Neural cell (in vitro differentiated cells): ENCODE measurements around the gene ZNF831. TPM values are rescaled to one million over a fixed set of nuclear protein-coding genes. Genes with fewer than 3 reads are reported as not detected.

ENCODE experiments used
- H2AFZ ChIP-seq: fragments of 200-600, 300-800 bp; sonication (generic), shearing (Covaris generic); 2 replicates; pipeline ENCODE4 v1.6.0; 2014; ENCODE audit warnings: low read depth, mild to moderate bottlenecking, antibody characterized with exemption, low read length, moderate library complexity
- H3F3A ChIP-seq: fragments of 200-600 bp; shearing (Covaris generic); 2 replicates; pipeline ENCODE4 v1.6.1; 2016; ENCODE audit warnings: mild to moderate bottlenecking, moderate library complexity, mixed read lengths, antibody characterized with exemption, low read length; ENCODE audit not compliant: insufficient read depth, poor library complexity, severe bottlenecking
- H3K27ac ChIP-seq: fragments of 200-600, 300-800 bp; sonication (generic), shearing (Covaris generic); 2 replicates; pipeline ENCODE4 v1.5.1; 2014; ENCODE audit warnings: mild to moderate bottlenecking, low read length, moderate library complexity
- H3K27me3 ChIP-seq: fragments of 300-800, 200-600 bp; sonication (generic), shearing (Covaris generic); 2 replicates; pipeline ENCODE4 v1.6.0; 2014; ENCODE audit warnings: mild to moderate bottlenecking, low read depth, low read length, moderate library complexity; ENCODE audit not compliant: insufficient read depth
- H3K36me3 ChIP-seq: fragments of 300-800, 200-600 bp; sonication (generic), shearing (Covaris generic); 2 replicates; pipeline ENCODE4 v1.5.1; 2014; ENCODE audit warnings: mild to moderate bottlenecking, antibody characterized with exemption, low read length, moderate library complexity; ENCODE audit not compliant: insufficient read depth
- H3K4me2 ChIP-seq: fragments of 300-800, 200-600 bp; sonication (generic), shearing (Covaris generic); 2 replicates; pipeline ENCODE4 v1.6.0; 2014; ENCODE audit warnings: mild to moderate bottlenecking, low read length
- H3K4me3 ChIP-seq: fragments of 300-800, 200-600 bp; sonication (generic), shearing (Covaris generic); 2 replicates; pipeline ENCODE4 v1.5.1; 2014; ENCODE audit warnings: mild to moderate bottlenecking, low read length, moderate library complexity
- H3K79me2 ChIP-seq: fragments of 200-600 bp; shearing (Covaris generic); replicated peaks from 2 replicates; pipeline ENCODE4 v1.6.0; 2014; ENCODE audit warnings: mild to moderate bottlenecking, low read length, moderate library complexity; ENCODE audit not compliant: insufficient read depth
- H3K9ac ChIP-seq: fragments of 300-800, 200-600 bp; sonication (generic), shearing (Covaris generic); 2 replicates; pipeline ENCODE4 v1.6.1; 2016; ENCODE audit warnings: mild to moderate bottlenecking, low read length, mixed read lengths
- H3K9me2 ChIP-seq: fragments of 200-600 bp; shearing (Covaris generic); 2 replicates; pipeline ENCODE4 v1.6.1; 2016; ENCODE audit warnings: mild to moderate bottlenecking, low read length, mixed read lengths; ENCODE audit not compliant: insufficient read depth
- H3K9me3 ChIP-seq: fragments of 200-600, 300-800 bp; sonication (generic), shearing (Covaris generic); 2 replicates; pipeline ENCODE4 v1.6.1; 2016; ENCODE audit warnings: mild to moderate bottlenecking, mixed run types, low read length, moderate library complexity, mixed read lengths
- H4K20me1 ChIP-seq: fragments of 200-600 bp; shearing (Covaris generic); 2 replicates; pipeline ENCODE4 v1.6.1; 2016; ENCODE audit warnings: mild to moderate bottlenecking, mixed run types; ENCODE audit not compliant: insufficient read depth
- CTCF ChIP-seq: fragments of 450-650 bp; IDR thresholded peaks from 2 replicates; pipeline ENCODE4 v1.5.1; 2014; ENCODE audit warnings: antibody characterized with exemption, mild to moderate bottlenecking, moderate library complexity; ENCODE audit not compliant: poor library complexity, severe bottlenecking
- EP300 ChIP-seq: fragments of 450-650 bp; conservative IDR thresholded peaks from 2 replicates; pipeline ENCODE4 v1.6.1; 2014; ENCODE audit warnings: antibody characterized with exemption, mild to moderate bottlenecking, moderate library complexity; ENCODE audit not compliant: poor library complexity, severe bottlenecking
- EZH2 ChIP-seq: fragments of 200-600, 300-800 bp; shearing (Covaris generic), sonication (generic); IDR thresholded peaks from 2 replicates; pipeline ENCODE4 v1.6.1; 2014; ENCODE audit warnings: antibody characterized with exemption, low read length, borderline replicate concordance, mild to moderate bottlenecking; ENCODE audit not compliant: insufficient read depth, poor library complexity, severe bottlenecking
- MXI1 ChIP-seq: fragments of 450-650 bp; conservative IDR thresholded peaks from 2 replicates; pipeline ENCODE4 v1.6.1; 2014; ENCODE audit warnings: antibody characterized with exemption, mild to moderate bottlenecking; ENCODE audit not compliant: poor library complexity, severe bottlenecking
- POLR2AphosphoS5 ChIP-seq: IDR thresholded peaks from 2 replicates; pipeline ENCODE4 v1.6.1; 2012
- RAD21 ChIP-seq: fragments of 450-650 bp; conservative IDR thresholded peaks from 2 replicates; pipeline ENCODE4 v1.6.1; 2014; ENCODE audit warnings: antibody characterized with exemption, mild to moderate bottlenecking, moderate library complexity
- SMC3 ChIP-seq: fragments of 450-650 bp; conservative IDR thresholded peaks from 2 replicates; pipeline ENCODE4 v1.6.1; 2014; ENCODE audit warnings: antibody characterized with exemption, mild to moderate bottlenecking, moderate library complexity; ENCODE audit not compliant: poor library complexity
- TAF1 ChIP-seq: IDR thresholded peaks from 2 replicates; pipeline ENCODE4 v1.6.1; 2012; ENCODE audit warnings: low read depth
- polyA plus RNA-seq: library from polyadenylated mRNA; depleted of rRNA; stranded (reverse); fragments of >200 nt; gene quantifications from 2 replicates; pipeline ENCODE4 v1.2.3, GENCODE V29; 2014
- TF ChIP-seq, protein P1 (sequence below): IDR thresholded peaks from 2 replicates; pipeline ENCODE4 v1.6.1; 2012; ENCODE audit warnings: borderline replicate concordance

ZNF831 gene
- polyA plus RNA-seq, 1 donor from 2014 or later, result not detected

DNA sequence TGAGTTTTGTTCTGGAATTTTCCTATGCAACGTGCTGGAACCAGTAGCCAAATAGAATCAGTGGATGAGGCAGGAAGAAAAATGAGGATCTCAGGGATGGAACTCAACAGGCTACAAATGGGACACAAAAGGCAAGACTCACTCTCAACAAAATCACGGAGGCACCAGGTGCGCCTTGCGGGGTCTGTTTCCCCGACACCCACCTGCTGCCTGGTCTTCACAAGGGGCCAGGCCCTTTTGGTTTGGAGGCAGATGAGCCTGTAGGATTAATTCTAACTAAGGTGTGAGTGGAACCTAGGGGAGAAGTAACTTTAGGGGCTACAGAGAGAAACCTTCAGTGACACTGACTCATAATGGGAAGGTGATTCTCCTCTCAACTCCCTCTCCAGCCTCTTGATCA lies 56.5 kb downstream of the ZNF831 start:
- no peak overlapping the region for H3K4me2 ChIP-seq
- H3K27me3 ChIP-seq, result no peaks in the 10 kb centered on the region
- no peaks in the 10 kb centered on the region for H3K79me2 ChIP-seq
- H3K4me3 ChIP-seq, result no peak overlapping the region
- TF ChIP-seq MXI1, result no peak
- TF ChIP-seq SMC3, result no peak
- TF ChIP-seq EZH2, result no peak
- no peak for TF ChIP-seq CTCF
- TF ChIP-seq EP300, result no peak
- no peak for TF ChIP-seq RAD21
- TF ChIP-seq, protein P1, sequence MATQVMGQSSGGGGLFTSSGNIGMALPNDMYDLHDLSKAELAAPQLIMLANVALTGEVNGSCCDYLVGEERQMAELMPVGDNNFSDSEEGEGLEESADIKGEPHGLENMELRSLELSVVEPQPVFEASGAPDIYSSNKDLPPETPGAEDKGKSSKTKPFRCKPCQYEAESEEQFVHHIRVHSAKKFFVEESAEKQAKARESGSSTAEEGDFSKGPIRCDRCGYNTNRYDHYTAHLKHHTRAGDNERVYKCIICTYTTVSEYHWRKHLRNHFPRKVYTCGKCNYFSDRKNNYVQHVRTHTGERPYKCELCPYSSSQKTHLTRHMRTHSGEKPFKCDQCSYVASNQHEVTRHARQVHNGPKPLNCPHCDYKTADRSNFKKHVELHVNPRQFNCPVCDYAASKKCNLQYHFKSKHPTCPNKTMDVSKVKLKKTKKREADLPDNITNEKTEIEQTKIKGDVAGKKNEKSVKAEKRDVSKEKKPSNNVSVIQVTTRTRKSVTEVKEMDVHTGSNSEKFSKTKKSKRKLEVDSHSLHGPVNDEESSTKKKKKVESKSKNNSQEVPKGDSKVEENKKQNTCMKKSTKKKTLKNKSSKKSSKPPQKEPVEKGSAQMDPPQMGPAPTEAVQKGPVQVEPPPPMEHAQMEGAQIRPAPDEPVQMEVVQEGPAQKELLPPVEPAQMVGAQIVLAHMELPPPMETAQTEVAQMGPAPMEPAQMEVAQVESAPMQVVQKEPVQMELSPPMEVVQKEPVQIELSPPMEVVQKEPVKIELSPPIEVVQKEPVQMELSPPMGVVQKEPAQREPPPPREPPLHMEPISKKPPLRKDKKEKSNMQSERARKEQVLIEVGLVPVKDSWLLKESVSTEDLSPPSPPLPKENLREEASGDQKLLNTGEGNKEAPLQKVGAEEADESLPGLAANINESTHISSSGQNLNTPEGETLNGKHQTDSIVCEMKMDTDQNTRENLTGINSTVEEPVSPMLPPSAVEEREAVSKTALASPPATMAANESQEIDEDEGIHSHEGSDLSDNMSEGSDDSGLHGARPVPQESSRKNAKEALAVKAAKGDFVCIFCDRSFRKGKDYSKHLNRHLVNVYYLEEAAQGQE, result no peak
- TF ChIP-seq TAF1, result no peak
- no peak for TF ChIP-seq POLR2AphosphoS5
- no peak overlapping the region for H3K9ac ChIP-seq
- no peaks in the 10 kb centered on the region for H3F3A ChIP-seq
- no peaks in the 10 kb centered on the region for H3K36me3 ChIP-seq
- no peaks in the 10 kb centered on the region for H3K9me2 ChIP-seq
- H3K9me3 ChIP-seq, result no peaks in the 10 kb centered on the region
- no peak overlapping the region for H3K27ac ChIP-seq
- no peaks in the 10 kb centered on the region for H4K20me1 ChIP-seq
- no peak overlapping the region for H2AFZ ChIP-seq

- no peaks in the 10 kb centered on the region for H3K9me3 ChIP-seq
- no peaks in the 10 kb centered on the region for H3F3A ChIP-seq
- H3K4me2 ChIP-seq, result no peak overlapping the region
- no peaks in the 10 kb centered on the region for H3K36me3 ChIP-seq
- no peaks in the 10 kb centered on the region for H3K79me2 ChIP-seq
- no peak overlapping the region for H3K4me3 ChIP-seq
- no peaks in the 10 kb centered on the region for H4K20me1 ChIP-seq
- no peak overlapping the region for H3K27ac ChIP-seq
- no peak overlapping the region for H2AFZ ChIP-seq
- H3K27me3 ChIP-seq, result no peaks in the 10 kb centered on the region
- H3K9me2 ChIP-seq, result no peaks in the 10 kb centered on the region
- TF ChIP-seq EP300, result no peak
- TF ChIP-seq SMC3, result no peak
- TF ChIP-seq RAD21, result no peak
- TF ChIP-seq CTCF, result no peak
- TF ChIP-seq TAF1, result no peak
- no peak for TF ChIP-seq POLR2AphosphoS5
- TF ChIP-seq EZH2, result no peak
- no peak for TF ChIP-seq MXI1
- TF ChIP-seq, protein P1, result no peak
- H3K9ac ChIP-seq, result no peak overlapping the region
These were observed 57.6 kb downstream of the ZNF831 start for GRCh38 chr20:59221049-59221706.
